ENCODE results near the gene RPS21. TPM values are rescaled to one million over a fixed set of nuclear protein-coding genes. Genes with fewer than 3 reads are reported as not detected.

Gene RPS21
- total RNA-seq, 1 experiment from 2014 or later: 2,488 TPM

GRCh38 chr20:62360854-62361798 lies 25.8 kb upstream of the RPS21 start:
- H3K4me3 ChIP-seq (replicated peaks in 1 of 2; ENCODE audit: low read depth in 1 of 2, low read length in 2 of 2): peak overlapping the region; percentile 23 to 44

More at GRCh38 chr20:62360854-62361798, 25.8 kb upstream of the RPS21 start:
- RAD21 ChIA-PET (ENCODE audit: low non-redundant PET in 1 of 2, low total read pairs in 2 of 2, uncharacterized antibody in 2 of 2, unreplicated experiment in 2 of 2): interaction anchor here in 1 of 2 experiments (0.5 kb wide), 1 partner anchor 12 kb away, joined by 5 read pairs; no protein-coding TSS in a partner anchor
- no peak for TF ChIP-seq SP1 (IDR thresholded peaks at IDR 0.05; ENCODE audit: low read depth)
- no peak for TF ChIP-seq REST (IDR thresholded peaks at IDR 0.05; ENCODE audit: low read depth)
- no peak for TF ChIP-seq SRF (IDR thresholded peaks at IDR 0.05; ENCODE audit: low read depth)
- TF ChIP-seq YY1 (IDR thresholded peaks at IDR 0.05; ENCODE audit: extremely low read depth, insufficient replicate concordance, low read depth, low read length): no peak
- TF ChIP-seq ZBTB33 (IDR thresholded peaks at IDR 0.05; ENCODE audit: extremely low read depth, insufficient replicate concordance, low read length): no peak
- TF ChIP-seq ZFX (IDR thresholded peaks at IDR 0.05): peak; percentile 23; the same call in 1 of the 2 replicates
- no peak for TF ChIP-seq RAD21 (IDR thresholded peaks at IDR 0.05; ENCODE audit: low read depth)
- Histone ChIP-seq H3K9ac (ENCODE audit: low read length) (peak overlapping the region; percentile 94), H3K4me2 (ENCODE audit: low read length) (peak overlapping the region; percentile 100), H3K27me3 (ENCODE audit: insufficient read depth, low read length) (no peaks in the 10 kb centered on the region), H3K4me1 (ENCODE audit: control insufficient read depth in 1 of 2, insufficient read depth in 2 of 2, low read length in 2 of 2) (peaks cover 81 to 96% of the 10 kb centered on the region in 2 experiments), H2AFZ (ENCODE audit: low read depth, low read length, poor library complexity, severe bottlenecking) (no peak overlapping the region), H3K9me3 (ENCODE audit: control insufficient read depth in 1 of 2, insufficient read depth in 1 of 2, low read depth in 1 of 2, low read length in 2 of 2) (no peaks in the 10 kb centered on the region), H4K20me1 (ENCODE audit: insufficient read depth) (no peaks in the 10 kb centered on the region), H3K79me2 (ENCODE audit: insufficient read depth, low read length) (peaks cover 94% of the 10 kb centered on the region), H3K27ac (ENCODE audit: low read depth, low read length) (peak overlapping the region; percentile 98), H3K36me3 (ENCODE audit: control insufficient read depth in 1 of 2, insufficient read depth in 2 of 2, low read length in 2 of 2) (peaks cover 0 to 2% of the 10 kb centered on the region in 2 experiments; a peak in 1 of 4 replicates), H3K9me2 (ENCODE audit: insufficient read depth) (no peaks in the 10 kb centered on the region)
- DNase-seq (ENCODE audit: low read depth, low spot score): no peak
- intact Hi-C loops (cut with micrococcal nuclease): no loop called here
- CTCF ChIA-PET: no interaction called here
- POLR2A ChIA-PET: no interaction called here
- peak; percentile 28 for ATAC-seq
- no TSS peak for BruUV-seq (replicated peaks)

Data from HCT116 (cell line).